GM12892 (cell line): ENCODE data around the gene EPS8L3.

Source experiments
- POLR2A ChIP-seq: IDR thresholded peaks from 2 replicates; pipeline ENCODE4 v1.6.1; 2011; ENCODE audit warnings: low read depth, low read length, control low read depth
- POLR2AphosphoS5 ChIP-seq: IDR thresholded peaks from 2 replicates; pipeline ENCODE4 v1.6.1; 2011; ENCODE audit warnings: low read depth, low read length, control low read depth

GRCh38 chr1:109726728-109727373 lies 36.9 kb downstream of the EPS8L3 start:
- no peak for TF ChIP-seq POLR2AphosphoS5
- TF ChIP-seq POLR2A = no peak
